Tibial nerve (tissue), 4 donors: ENCODE data around the gene PLK2.

Source experiments
- CTCF ChIP-seq, 5 experiments: fragments of 200-600 bp in 3 of 5; fragments of 450-650 bp in 2 of 5; sonication (generic) in 3 of 5; IDR thresholded peaks; one replicate each; pipeline ENCODE4 v1.5.1; 2016 to 2019; ENCODE audit warnings: antibody characterized with exemption in 5 of 5, mild to moderate bottlenecking in 3 of 5, moderate library complexity in 2 of 5
- EP300 ChIP-seq, 2 donors: sonication (generic); formaldehyde crosslinking; IDR thresholded peaks; one replicate each; pipeline ENCODE4 v1.6.1; 2017; ENCODE audit warnings: antibody characterized with exemption in 2 of 2, mild to moderate bottlenecking in 1 of 2
- POLR2A ChIP-seq, 2 donors: fragments of 450-650 bp; IDR thresholded peaks; one replicate each; pipeline ENCODE4 v1.6.1; 2017; ENCODE audit warnings: antibody characterized with exemption in 2 of 2, mild to moderate bottlenecking in 2 of 2, moderate library complexity in 2 of 2

GRCh38 chr5:58459146-58460001 is 512 bp downstream of the PLK2 start:
- TF ChIP-seq CTCF (IDR thresholded peaks at IDR 0.05), result no peak
- TF ChIP-seq POLR2A (IDR thresholded peaks at IDR 0.05), result no peak
- TF ChIP-seq EP300 (IDR thresholded peaks at IDR 0.05), result no peak
